Femur (tissue), 1 donor: ENCODE data around the gene TRIM74.
"Not testable (repeated sequence)": the region's sequence is repeated elsewhere in the genome, so short reads cannot be mapped to it uniquely, and the experiment has no call there.

Source experiments
- DNase-seq: peaks from one replicate; pipeline ENCODE4 v3.0.0-alpha.2; 2017

TRIM74 gene

GRCh38 chr7:72954563-72955198, 14.6 kb downstream of the TRIM74 start:
- not testable (repeated sequence) for DNase-seq

- DNase-seq, result not testable (repeated sequence)
Measured at GRCh38 chr7:72953901-72954562, 15.2 kb downstream of the TRIM74 start.

GRCh38 chr7:72950432-72950831, 18.8 kb downstream of the TRIM74 start:
- DNase-seq, result not testable (repeated sequence)

DNA sequence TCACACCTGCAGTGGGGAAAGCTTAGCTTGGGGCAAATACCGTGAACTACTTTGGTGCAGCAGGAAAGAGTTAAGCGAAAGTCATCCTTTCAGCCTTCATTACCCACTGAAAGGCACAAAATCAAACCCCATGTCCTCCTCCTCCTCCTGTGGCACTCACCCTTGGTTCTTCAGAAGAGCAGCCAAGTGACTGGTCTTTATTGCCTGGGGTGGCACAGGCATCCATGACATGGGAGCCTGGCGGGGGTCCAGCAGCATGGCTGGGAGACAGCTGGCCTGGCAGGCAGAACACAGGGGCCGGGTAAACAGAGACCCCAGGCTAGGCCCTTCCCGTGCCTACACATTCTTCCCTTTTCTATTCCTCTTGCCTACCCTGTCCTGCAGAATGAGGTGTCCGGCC, 19.6 kb downstream of the TRIM74 start:
- peak; percentile 64 for DNase-seq

- DNase-seq, result not testable (repeated sequence)
Measured at GRCh38 chr7:72949276-72949675, 20.0 kb downstream of the TRIM74 start.

GRCh38 chr7:72948714-72949113, 20.6 kb downstream of the TRIM74 start:
- not testable (repeated sequence) for DNase-seq

- not testable (repeated sequence) for DNase-seq
Measured at GRCh38 chr7:72946130-72946745, 23.0 kb downstream of the TRIM74 start.

- not testable (repeated sequence) for DNase-seq
Measured at GRCh38 chr7:72945597-72945996, 23.7 kb downstream of the TRIM74 start.

DNA sequence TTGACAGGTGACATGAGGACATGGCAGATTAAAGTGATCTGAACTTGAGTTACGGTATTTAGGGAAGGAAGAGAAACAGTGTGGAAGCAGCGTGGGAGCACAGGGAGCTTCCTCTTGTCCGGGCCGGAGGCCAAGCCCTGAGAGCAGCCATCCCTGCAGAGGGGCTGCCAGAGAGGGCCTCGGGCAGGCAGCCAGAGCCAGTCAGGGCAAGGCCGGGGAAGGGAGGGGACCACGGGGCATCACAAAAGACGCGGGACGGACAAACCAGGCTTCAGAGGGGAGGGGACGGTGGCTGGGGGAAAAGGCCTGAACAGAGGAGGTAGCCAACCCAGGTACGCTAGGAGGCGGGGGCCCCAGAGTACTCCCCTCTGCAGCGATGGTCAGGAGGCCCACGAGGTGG, 24.3 kb downstream of the TRIM74 start:
- DNase-seq, result not testable (repeated sequence)

DNA sequence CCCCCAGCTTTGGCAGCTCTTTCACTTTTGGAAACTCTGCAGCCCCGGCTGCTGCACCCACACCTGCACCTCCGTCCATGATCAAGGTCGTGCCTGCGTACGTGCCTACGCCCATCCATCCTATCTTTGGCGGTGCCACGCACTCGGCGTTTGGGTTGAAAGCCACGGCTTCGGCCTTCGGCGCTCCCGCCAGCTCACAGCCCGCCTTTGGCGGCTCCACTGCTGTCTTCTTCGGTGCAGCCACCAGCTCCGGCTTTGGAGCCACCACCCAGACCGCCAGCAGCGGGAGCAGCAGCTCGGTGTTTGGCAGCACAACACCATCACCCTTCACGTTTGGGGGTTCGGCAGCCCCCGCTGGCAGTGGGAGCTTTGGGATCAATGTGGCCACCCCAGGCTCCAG, 26.3 kb downstream of the TRIM74 start:
- not testable (repeated sequence) for DNase-seq

- not testable (repeated sequence) for DNase-seq
Measured at GRCh38 chr7:72942022-72942705, 27.1 kb downstream of the TRIM74 start.

GRCh38 chr7:72928216-72928615, 41.0 kb downstream of the TRIM74 start:
- not testable (repeated sequence) for DNase-seq

GRCh38 chr7:72927791-72928190, 41.5 kb downstream of the TRIM74 start:
- not testable (repeated sequence) for DNase-seq

DNA sequence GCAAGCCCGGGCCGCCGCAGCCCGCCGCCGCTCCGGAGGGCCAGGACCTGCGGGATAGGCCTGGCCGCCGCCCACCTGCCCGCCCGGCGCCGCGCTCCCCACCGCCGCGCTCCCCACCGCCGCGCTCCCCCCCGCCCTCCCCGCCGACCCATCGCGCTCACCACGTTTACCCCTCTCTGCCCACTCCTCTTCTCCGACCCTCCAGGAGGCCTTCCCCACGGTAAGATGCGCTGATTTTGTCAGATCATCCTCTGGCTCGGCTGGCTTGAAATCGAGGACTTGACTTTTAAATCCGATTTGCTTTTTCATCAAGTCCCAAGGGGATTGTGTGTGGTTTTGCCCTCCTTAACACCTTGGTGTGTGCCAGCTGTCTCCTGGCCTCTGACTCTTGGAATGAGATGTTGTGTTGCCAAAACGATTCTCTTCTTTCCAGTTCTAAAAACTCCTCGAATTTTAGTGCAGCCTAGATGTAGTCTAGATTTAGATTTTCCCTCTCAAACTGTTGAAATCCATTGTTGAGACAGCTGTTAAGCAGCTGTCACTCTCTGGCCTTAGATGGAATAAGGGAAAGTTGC, 43.6 kb downstream of the TRIM74 start:
- peak; percentile 28 for DNase-seq

DNA sequence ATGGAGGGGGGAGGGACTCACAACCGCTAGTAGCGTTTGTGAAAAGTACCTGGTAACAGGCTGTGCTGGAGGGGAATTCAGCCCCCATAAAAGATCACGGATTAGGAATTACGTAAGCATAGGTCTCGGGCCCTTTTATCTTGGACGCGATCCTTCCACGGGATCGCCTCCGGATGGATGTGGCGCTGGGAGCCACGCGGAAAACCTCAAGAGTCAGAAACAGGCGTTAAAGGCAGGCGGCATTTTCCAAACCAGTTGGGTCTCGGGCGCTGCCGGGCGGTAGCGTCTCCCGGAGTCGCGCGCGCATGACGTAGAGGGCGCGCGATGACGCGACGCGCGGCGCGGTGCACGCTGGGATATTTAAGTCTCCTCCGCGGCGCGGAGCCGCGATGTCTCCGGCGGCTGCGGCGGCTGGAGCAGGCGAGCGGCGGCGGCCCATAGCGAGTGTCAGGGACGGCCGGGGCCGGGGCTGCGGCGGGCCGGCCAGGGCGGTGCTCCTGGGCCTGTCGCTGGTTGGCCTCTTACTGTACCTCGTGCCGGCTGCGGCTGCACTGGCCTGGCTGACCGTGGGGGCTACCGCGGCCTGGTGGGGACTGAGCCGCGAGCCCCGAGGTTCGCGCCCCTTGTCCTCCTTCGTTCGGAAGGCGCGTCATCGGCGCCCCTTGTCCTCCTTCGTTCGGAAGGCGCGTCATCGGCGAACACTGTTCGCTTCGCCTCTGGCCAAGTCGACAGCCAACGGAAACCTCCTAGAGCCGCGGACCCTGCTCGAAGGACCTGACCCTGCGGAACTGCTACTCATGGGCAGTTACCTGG, 44.3 kb downstream of the TRIM74 start, which contains the start of gene POM121:
POM121 (plus strand) TSS at position 363 of the 813 bp plus-strand sequence; CDS start at position 390, 27 bp downstream.
- peak; percentile 91 for DNase-seq

DNA sequence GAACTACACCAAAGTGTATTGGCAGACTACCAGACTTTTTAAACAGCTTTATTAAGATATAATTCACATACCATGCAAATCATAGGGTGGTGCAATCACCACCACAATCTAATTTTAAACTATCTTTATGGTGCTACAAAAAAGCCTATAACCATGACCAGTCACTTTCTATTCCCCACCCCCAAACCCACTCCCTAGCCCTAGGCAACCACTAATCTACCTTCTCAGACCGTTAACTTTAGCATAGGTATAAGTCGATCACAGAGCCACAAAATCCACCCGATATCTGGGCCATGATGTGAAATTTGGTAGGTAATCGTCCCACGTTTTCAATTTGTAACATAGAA, 44.9 kb downstream of the TRIM74 start:
- no peak for DNase-seq

DNA sequence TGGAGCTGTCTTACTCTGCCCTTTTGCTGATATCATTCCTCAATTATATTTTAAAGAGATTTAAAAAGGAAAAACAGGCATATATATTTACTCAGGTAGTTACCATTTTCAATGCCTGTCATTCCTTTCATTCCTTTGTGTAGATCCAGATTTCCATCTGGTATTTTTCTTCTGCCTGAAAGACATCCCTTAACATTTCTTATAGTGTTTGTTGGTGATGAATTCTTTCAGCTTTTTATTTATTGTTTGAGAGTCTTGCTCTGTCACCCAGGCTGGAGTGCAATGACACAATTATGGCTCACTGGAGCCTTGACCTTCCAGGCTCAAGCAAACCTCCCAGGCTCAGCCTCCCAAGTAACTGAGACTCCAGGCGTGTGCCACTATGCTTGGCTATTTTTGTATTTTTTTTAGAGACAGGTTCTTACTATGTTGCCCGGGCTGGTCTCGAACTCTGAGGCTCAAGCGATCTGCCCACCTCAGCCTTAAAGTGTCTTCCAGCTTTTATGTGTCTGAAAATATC, 50.0 kb downstream of the TRIM74 start:
- no peak for DNase-seq

DNA sequence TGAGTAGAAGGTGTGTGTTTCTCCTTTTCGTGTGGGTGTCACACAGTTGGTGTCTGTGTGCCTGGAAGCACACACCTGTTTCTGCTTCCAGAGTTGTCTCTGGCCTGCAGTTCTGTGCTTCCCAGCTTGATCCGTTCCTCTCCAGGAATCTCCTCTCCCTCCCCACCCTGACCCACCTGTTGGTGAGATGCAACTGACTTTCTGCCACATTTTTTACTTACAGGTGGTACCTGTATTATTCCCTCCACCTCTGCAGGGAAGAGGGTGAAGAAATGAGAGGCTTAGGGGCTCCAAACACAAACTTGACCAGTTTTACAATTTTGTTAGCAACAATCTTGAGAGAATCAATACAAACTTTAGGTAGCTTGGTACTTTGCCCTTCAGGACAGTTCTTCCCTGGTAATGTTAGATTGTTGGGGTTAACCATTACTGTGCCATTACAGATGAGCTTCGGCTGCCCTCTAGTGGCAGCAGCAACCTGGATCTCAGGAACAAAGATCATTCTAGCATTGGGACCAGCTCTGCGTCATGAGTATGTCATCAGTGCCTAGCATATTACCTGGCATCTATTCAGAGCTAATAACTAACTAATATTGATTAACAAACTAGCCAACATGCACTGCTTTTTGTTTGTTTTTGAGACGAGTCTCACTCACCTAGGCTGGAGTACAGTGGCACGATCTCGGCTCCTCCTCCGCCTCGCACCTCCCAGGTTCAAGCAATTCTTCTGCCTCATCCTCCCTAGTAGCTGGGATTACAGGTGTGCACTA, 54.3 kb downstream of the TRIM74 start:
- DNase-seq, result peak; percentile 51

DNA sequence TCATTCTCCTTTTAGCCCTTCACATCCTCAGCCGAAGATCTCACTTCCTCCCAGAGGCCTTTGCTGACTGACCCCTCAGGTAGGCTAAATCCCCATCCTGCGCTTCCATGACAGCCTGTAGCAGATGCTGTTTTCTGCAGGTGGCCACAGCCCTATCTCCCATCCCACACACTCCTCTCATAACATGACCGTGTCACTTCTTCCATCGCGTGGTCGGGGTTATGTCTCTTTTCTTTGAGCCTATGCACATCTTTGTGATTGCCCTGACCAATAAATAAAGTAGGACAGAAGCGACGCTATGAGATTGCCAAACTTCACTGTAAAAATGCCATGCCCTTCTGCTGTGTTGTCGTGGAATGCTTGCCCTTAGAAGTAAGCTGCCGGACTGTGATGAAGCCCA, 55.5 kb downstream of the TRIM74 start:
- not testable (repeated sequence) for DNase-seq

DNA sequence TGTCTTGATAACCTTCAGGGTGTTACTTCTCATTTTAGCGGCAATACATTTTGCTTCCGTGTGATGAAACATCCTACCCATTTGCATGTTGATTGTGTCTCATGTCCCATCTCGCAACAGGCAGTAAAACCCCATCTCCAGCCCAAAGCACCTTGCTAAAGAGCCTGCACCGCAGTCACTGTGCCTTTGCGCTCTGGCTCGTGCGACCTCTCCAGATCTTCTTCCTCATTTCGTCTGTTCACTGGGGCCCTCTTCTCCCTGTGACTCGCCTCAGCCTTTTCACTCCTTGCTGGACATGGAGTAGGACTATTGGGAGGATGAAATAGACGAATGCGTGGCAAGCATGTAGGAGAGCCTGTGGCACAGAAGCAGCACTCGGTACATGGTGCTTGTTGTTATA, 57.9 kb downstream of the TRIM74 start:
- not testable (repeated sequence) for DNase-seq
